Right cardiac atrium (tissue), 5 donors: Measurements from ENCODE around the gene SOX12. TPM values are rescaled to one million over a fixed set of nuclear protein-coding genes. Genes with fewer than 3 reads are reported as not detected.
"Not testable (repeated sequence)": the region's sequence is repeated elsewhere in the genome, so short reads cannot be mapped to it uniquely, and the experiment has no call there.

Source experiments
- ATAC-seq, 2 donors: fragments of 200-7000 bp; cut with Tn5 transposase; one replicate each; pipeline versions ENCODE4 v1.8.0 to v1.9.1; 2020; ENCODE audit warnings: moderate library complexity in 2 of 2, mild to moderate bottlenecking in 1 of 2
- DNase-seq, 3 donors: peaks; one replicate each; pipeline ENCODE4 v3.0.0-alpha.2; 2020
- H3K27ac ChIP-seq: one replicate; pipeline ENCODE4 v1.5.1; 2013; ENCODE audit warnings: mild to moderate bottlenecking, low read length, control low read depth, moderate library complexity
- H3K27me3 ChIP-seq: one replicate; pipeline ENCODE4 v1.6.1; 2013; ENCODE audit not compliant: control insufficient read depth, insufficient read depth
- H3K4me1 ChIP-seq: one replicate; pipeline ENCODE4 v1.6.1; 2013; ENCODE audit warnings: low read length; ENCODE audit not compliant: control insufficient read depth, insufficient read depth
- H3K4me3 ChIP-seq: one replicate; pipeline ENCODE4 v1.5.1; 2013; ENCODE audit warnings: low read length, control low read depth
- H3K9me3 ChIP-seq: one replicate; pipeline ENCODE4 v1.6.1; 2013; ENCODE audit warnings: low read length; ENCODE audit not compliant: control insufficient read depth
- WGBS: extraction: QIAGEN DNeasy Blood & Tissue Kit; methylation state at CpG from one replicate; pipeline ENCODE4 v1.1.7; 2013; 5-methylcytosine and 5-hydroxymethylcytosine counted together
- intact Hi-C, 4 donors: fragments of 100-400 bp; cut with DNase I; formaldehyde crosslinking; loops; one replicate each; pipeline versions ENCODE4 v1.11.0 to v1.14.0; 2022 to 2023
- polyA plus RNA-seq: library from polyadenylated mRNA; stranded (reverse); fragments of 200-250 nt; gene quantifications from one replicate; pipeline ENCODE4 v1.2.3, GENCODE V29; 2013
- total RNA-seq, 4 donors: library from RNA; stranded (reverse); fragmentation: NEBNext Ultra II Directional; extraction: Animal tissue kit (Norgen Biotek cat#: 25700); gene quantifications; one replicate each; pipeline ENCODE4 v1.2.1, GENCODE V29; 2021
- donor health status: healthy with polysubstance abuse.
- donor health status: DM: no; HTN: yes; CAD: no.
- donor health status: DM: no; HTN: no; CAD: no.
- donor health status: DM: no; HTN: yes; CAD: no; lungs with severe emphysema.
- donor health status: DM: yes; HTN: yes; CAD: no.

SOX12 gene
- total and polyA plus RNA-seq, 5 donors: 5.1 to 13.7 (median 11.8) TPM

- ATAC-seq: no peak
- intact Hi-C loops: loop anchor here in 1 of 4 donors (10.0 kb wide), 1 partner anchor 120 kb away; no protein-coding TSS in a partner anchor
- no peak for DNase-seq
- Histone ChIP-seq H3K27ac (no peak overlapping the region), H3K27me3 (no peaks in the 10 kb centered on the region), H3K4me1 (no peaks in the 10 kb centered on the region), H3K4me3 (no peak overlapping the region), H3K9me3 (no peaks in the 10 kb centered on the region)
- 94% methylated on average over 8 of the region's 8 CpGs for WGBS
These were observed 9.2 kb downstream of the SOX12 start for GRCh38 chr20:334578-334977.

DNA sequence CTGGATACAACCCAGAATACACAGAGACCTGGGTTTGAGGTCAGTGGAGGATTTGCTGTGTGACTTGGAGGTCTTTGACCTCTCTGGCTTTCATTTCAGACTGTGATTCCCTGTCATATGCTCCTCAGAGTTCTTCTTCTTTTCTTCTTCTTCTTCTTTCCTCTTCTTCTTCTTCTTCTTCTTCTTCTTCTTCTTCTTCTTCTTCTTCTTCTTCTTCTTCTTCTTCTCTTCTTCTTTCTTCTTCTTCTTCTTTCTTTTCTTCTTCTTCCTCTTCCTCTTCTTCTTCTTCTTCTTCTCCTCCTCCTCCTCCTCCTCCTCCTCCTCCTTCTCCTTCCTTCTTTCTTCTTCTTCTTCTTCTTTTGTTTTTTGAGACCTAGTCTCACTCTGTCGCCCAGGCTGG is 10.7 kb downstream of the SOX12 start:
- H3K4me3 ChIP-seq, ATAC-seq, H3K27me3 ChIP-seq, H3K4me1 ChIP-seq, H3K9me3 ChIP-seq, DNase-seq, H3K27ac ChIP-seq: not testable (repeated sequence)
- WGBS: 87% methylated on average over 1 of the region's 1 CpG
- intact Hi-C loops: loop anchor here in 1 of 4 donors (10.0 kb wide), 1 partner anchor 121 kb away; no protein-coding TSS in a partner anchor

DNA sequence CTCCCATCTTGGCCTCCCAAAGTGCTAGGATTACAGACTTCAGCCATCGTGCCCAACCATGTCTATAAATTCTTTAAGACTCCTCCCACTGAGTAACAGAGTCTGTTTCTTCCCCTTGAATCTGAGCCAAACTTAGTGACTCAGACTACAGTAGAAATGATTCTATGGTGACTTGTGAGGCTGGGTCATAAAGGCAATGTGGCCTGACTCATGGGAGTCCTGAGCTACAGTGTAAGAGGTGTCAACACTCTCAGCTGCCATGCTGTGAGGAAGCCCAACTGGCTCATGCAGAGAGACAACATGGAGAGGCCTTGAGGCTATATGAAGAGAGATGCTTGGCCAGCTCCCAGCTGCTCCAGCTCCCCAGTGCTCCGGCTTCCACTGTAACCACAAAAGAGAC is 16.3 kb downstream of the SOX12 start:
- ATAC-seq: no peak
- DNase-seq: no peak
- WGBS: 75% methylated on average over 2 of the region's 2 CpGs
- H3K4me1 ChIP-seq: peaks cover 3% of the 10 kb centered on the region
- no peak overlapping the region for H3K4me3 ChIP-seq
- H3K9me3 ChIP-seq: no peaks in the 10 kb centered on the region
- no peak overlapping the region for H3K27ac ChIP-seq
- intact Hi-C loops: no loop called here
- no peaks in the 10 kb centered on the region for H3K27me3 ChIP-seq

- H3K4me3 ChIP-seq: no peak overlapping the region
- intact Hi-C loops: no loop called here
- no peaks in the 10 kb centered on the region for H3K9me3 ChIP-seq
- no peaks in the 10 kb centered on the region for H3K27me3 ChIP-seq
- DNase-seq (no peak), ATAC-seq (no peak)
- H3K27ac ChIP-seq: no peak overlapping the region
- H3K4me1 ChIP-seq: peaks cover 3% of the 10 kb centered on the region
These were observed 17.8 kb downstream of the SOX12 start for GRCh38 chr20:343107-343506.

DNA sequence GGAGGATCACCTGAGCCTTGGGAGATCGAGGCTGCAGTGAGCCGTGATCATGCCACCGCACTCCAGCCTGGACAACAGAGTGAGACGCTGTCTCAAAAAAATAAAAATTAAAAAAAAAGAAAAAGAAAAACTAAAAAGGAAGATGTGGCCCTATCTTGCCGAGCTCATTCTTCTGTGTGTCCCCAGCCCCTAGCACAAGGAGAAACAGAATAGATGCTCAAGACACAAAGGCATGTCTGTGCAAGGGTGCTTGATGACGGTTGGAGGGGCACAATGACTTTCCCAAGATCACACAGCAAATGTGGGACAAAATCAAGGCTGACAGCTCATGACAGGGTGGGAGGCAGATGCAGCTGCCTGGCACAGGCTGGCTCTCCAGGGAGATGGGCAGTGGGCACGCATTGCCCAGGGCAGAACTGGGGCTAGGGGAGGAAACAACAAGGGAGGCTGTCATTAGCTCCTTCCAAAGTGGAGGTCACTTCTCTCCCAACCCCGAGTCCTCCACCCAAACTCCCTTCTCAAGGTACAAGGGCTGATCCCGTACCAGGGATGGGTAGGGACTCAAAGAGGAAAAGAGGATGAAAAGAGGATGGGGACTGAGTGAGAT is 20.8 kb downstream of the SOX12 start:
- DNase-seq (peak in 1 of 3 donors; percentile 63), ATAC-seq (no peak)
- WGBS: 67% methylated on average over 9 of the region's 9 CpGs
- intact Hi-C loops: no loop called here
- Histone ChIP-seq H3K9me3 (no peaks in the 10 kb centered on the region), H3K4me1 (peaks cover 5% of the 10 kb centered on the region), H3K27ac (no peak overlapping the region), H3K4me3 (peak overlapping the region; percentile 62), H3K27me3 (no peaks in the 10 kb centered on the region)

DNA sequence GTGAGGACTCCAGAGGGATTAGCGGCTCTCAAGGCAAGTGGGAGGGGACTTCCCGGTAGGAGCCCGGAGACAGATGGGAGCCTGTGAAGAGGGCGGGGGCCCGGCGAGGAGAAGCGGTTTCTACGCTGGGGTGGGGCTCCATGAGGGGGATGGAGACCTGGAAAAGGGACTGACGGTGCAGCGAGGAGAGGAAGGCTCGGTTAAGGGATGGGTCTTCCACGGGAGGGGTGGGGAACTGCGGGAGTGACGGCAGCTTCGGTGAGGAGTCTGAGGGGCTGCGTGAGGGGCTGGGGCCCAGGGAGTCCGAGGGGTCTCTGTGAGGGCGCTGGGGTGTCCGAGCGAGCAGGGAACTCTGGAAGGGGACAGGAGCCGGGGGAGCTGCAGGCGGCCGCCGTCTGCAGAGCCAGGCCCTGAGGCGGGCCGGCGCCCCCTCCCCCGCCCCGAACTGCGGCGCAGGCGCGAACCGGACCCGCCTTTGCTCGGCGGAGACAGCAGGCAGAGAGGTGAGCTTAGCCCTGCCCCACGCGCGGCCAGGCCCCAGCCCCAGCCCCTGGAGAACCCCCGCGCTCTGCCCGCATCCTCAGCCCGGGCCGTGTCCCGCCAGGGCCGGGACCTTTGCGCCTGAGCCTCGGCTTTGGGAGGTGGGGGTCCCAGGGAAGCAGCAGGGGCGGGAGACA is 21.4 kb downstream of the SOX12 start, which contains the start of gene NRSN2:
TSS of gene NRSN2 (plus strand) at position 472 of the 677 bp plus-strand sequence. CDS start 2,533 bp downstream, outside the sequence.
- ATAC-seq: peak; percentile 80
- Histone ChIP-seq H3K4me1 (peaks cover 5% of the 10 kb centered on the region), H3K27me3 (no peaks in the 10 kb centered on the region), H3K27ac (peak within 1 kb of the TSS; percentile 80), H3K9me3 (no peaks in the 10 kb centered on the region), H3K4me3 (peak within 1 kb of the TSS; percentile 62)
- intact Hi-C loops: no loop called here
- WGBS: 2% methylated on average over 50 of the region's 50 CpGs
- DNase-seq: peak; percentile 79 to 87 (median 87)

GRCh38 chr20:347317-347639 is 21.9 kb downstream of the SOX12 start:
- 0% methylated on average over 19 of the region's 19 CpGs for WGBS
- peak overlapping the region; percentile 62 for H3K4me3 ChIP-seq
- intact Hi-C loops: no loop called here
- ATAC-seq (no peak), DNase-seq (peak in 1 of 3 donors; percentile 23)
- H3K27me3 ChIP-seq: no peaks in the 10 kb centered on the region
- H3K27ac ChIP-seq: peak overlapping the region; percentile 80
- no peaks in the 10 kb centered on the region for H3K9me3 ChIP-seq
- H3K4me1 ChIP-seq: peaks cover 5% of the 10 kb centered on the region

- Histone ChIP-seq H3K27me3 (no peaks in the 10 kb centered on the region), H3K9me3 (no peaks in the 10 kb centered on the region), H3K4me1 (peaks cover 5% of the 10 kb centered on the region), H3K27ac (peak overlapping the region; percentile 80), H3K4me3 (peak overlapping the region; percentile 62)
- DNase-seq: peak; percentile 95 to 97 (median 97)
- peak; percentile 92 to 93 for ATAC-seq
- WGBS: under 1% methylated on average over 61 of the region's 61 CpGs
- intact Hi-C loops: no loop called here
These were observed 22.5 kb downstream of the SOX12 start for GRCh38 chr20:347640-348484.

- 92% methylated on average over 19 of the region's 19 CpGs for WGBS
- no peak overlapping the region for H3K27ac ChIP-seq
- intact Hi-C loops: no loop called here
These were observed 23.9 kb downstream of the SOX12 start for GRCh38 chr20:348972-349841.

DNA sequence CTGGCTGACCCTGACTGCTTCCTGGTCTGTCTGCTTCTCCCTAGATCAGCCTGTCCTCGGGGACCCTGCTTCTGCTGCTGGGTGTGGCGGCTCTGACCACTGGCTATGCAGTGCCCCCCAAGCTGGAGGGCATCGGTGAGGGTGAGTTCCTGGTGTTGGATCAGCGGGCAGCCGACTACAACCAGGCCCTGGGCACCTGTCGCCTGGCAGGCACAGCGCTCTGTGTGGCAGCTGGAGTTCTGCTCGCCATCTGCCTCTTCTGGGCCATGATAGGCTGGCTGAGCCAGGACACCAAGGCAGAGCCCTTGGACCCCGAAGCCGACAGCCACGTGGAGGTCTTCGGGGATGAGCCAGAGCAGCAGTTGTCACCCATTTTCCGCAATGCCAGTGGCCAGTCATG is 27.8 kb downstream of the SOX12 start:
- intact Hi-C loops: loop anchor here (5.0 to 10.0 kb wide), 5 partner anchors 62 to 382 kb away; partner anchors contain the start of gene SRXN1 (in 1 of the 4)
- Histone ChIP-seq H3K4me3 (no peak overlapping the region), H3K9me3 (no peaks in the 10 kb centered on the region), H3K27ac (no peak overlapping the region), H3K4me1 (peaks cover 3% of the 10 kb centered on the region), H3K27me3 (no peaks in the 10 kb centered on the region)
- ATAC-seq (no peak), DNase-seq (peak in 1 of 3 donors; percentile 58)
- 90% methylated on average over 13 of the region's 13 CpGs for WGBS

More at GRCh38 chr20:348972-349841, 23.9 kb downstream of the SOX12 start:
- no peak overlapping the region for H3K4me3 ChIP-seq
- H3K4me1 ChIP-seq: peaks cover 5% of the 10 kb centered on the region
- no peaks in the 10 kb centered on the region for H3K9me3 ChIP-seq
- DNase-seq (peak in 1 of 3 donors; percentile 49), ATAC-seq (no peak)
- no peaks in the 10 kb centered on the region for H3K27me3 ChIP-seq
